GM19193 (cell line): Measurements from ENCODE around the gene DEFB129.

Experiments
- POLR2A ChIP-seq: IDR thresholded peaks from 4 replicates; pipeline ENCODE4 v1.6.1; 2011; ENCODE audit not compliant: insufficient read depth, insufficient read length; ENCODE audit errors: extremely low read depth

Gene DEFB129

DNA sequence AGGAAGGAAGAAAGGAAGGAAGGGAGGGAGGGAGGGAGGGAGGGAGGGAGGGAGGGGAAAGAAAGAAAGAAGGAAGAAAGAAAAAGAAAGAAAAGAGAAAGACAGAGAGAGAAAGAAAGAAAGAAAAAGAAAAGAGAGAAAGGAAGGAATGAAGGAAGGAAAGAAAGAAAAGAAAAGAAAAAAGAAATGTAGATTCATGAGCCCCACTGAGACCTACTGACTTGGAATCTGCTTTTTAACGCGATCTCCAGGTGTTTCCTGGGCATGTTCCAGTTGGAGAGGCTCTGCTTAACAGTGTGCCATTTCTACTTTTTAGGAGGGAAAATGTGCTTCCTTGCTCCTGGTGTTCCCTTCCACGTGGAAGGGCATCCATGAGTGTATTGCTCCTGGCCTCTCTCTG is 46.8 kb downstream of the DEFB129 start:
- no peak for TF ChIP-seq POLR2A

DNA sequence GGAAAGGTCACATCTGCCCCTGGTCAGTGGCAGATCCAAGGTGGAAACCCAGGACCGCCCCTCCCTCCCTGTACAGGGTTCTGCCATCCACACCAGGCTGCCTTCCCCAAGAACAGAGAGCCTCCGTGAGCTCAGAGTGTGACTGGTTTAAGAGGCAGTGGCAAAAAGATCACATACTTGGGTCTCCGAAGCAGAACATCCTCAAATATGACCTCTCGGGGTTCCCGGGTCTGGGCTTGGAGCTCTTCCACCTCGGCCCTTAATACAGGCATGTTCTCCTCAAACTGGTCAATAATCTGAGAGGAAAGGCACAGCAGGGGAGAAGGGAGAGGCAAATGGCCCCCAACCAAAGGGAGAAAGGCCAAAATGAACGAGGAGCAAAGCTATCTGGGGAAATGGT is 48.7 kb downstream of the DEFB129 start:
- TF ChIP-seq POLR2A: no peak

DNA sequence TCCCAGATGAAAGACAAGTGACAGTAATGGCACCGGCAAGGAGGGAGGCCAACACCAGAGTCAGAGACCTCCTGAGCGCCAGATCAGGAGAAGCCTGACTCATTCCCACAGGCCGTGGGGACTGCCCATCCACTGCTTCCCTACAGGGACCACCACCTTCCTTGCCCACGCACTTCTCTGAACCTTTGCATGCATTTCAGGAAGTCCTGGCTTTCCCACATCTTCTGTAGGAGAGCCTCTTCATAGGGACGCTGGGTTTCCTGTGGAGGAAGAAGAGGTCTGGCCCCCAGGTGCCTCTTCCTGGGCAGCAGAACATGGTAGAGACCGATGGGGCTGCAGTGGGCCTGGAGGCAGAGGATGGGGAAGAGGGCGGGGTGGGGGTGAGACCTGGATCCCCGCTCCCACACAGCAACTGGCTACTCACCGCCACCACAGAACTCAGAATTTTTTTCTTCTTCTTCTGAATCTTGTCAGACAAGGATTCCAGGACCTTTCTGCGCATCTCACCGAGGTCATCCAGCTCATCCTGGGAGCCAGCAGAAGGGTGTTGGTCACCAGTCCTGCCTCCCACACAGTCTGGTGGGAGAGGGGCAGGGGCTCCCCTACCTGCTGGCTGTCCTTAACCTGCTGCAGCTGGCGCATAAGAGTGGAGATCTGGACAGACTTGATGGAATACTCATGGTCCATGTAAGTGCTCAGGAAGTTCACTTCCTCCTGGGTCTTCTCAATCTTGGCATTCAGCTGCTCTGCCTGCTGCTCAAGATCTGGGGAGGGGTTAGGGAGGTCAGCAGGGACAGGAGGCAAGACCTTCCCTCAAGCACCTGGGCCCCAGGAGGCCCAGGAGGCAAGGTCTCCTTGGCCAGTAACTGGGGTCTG is 49.8 kb downstream of the DEFB129 start:
- no peak for TF ChIP-seq POLR2A

DNA sequence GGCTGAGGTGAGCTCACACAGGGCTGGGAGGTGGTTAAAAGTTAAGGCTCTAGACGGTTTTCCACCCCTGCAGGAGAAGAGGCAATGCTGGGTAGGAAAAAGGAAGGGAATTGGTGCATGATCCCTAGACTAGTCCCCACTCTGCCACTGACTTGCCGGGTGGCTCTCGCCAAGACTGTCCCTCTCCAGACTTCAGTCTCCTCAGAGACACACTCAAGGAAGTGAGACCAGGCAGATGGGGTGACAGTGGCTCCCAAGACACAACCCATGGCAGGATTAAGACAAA is 50.4 kb downstream of the DEFB129 start:
- TF ChIP-seq POLR2A: no peak

DNA sequence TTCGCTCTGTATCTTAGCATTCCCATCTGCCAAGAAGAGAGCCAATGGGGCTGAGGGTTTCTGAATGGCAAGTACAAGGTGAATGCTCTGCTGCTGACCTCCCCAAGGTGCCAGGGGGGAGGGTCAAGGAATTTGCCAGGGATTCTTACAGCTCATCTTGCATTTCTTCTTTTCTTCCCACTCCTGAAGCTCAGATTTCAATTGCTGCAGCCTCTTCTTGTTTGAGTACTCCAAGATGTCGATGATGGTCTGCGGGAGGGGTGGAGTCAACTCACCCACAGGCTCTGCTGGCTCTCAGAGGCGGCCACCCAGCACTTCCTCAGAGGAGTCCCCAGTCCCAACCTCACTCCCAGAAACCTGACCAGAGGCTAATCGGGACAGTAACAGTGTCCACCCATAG is 51.1 kb downstream of the DEFB129 start:
- TF ChIP-seq POLR2A: no peak

DNA sequence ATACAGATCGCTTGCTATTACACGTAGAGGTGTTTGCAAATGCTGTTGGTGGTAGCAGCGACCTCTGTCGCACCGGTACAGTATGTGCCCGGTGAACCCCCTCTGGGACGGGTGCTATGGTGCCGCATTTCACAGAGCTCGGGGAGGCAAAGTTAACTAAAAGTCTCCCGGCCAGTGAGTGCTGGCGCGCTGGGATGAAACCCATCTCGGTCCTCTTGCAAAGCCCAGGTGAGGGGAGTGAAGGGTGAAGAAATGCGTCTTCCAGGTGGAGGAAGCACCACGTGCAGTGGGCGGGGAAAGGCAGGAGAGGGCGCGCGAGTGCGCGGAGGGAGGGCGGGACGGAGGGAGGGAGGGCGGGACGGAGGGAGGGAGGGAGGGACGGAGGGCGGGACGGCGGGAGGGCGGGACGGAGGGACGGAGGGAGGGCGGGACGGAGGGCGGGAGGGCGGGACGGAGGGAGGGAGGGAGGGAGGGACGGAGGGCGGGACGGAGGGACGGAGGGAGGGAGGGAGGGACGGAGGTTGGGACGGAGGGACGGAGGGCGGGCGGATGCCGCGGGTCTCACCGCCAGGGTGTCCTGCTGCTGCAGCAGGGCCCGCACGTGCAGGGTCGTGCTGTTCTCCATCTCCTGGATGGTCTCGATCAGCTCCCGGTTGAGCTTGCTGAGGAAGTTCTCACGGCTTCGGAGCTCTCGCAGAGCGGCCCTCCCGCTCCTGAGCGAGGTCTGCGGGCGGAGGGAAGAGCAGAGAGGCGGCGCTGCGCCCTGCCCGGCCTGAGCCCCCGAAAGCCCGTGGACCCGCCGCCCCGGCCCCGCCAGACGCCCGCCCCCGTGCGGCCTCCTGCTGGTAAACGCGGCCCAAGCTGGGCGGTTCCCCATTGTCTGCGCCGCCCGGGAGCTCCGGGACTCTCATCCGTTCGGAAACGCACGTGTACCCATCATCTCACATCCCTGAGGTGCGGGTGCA is 51.8 kb downstream of the DEFB129 start:
- no peak for TF ChIP-seq POLR2A
